HepG2 (cell line): ENCODE measurements around the gene TBC1D22A. TPM values are rescaled to one million over a fixed set of nuclear protein-coding genes. Genes with fewer than 3 reads are reported as not detected.

Experiments used
- BRCA1 ChIP-seq: sonication (generic); formaldehyde crosslinking; IDR thresholded peaks from 2 replicates; pipeline ENCODE4 v1.4.0; 2020; ENCODE audit warnings: missing genetic modification reagents
- BRF2 ChIP-seq: sonication (generic); formaldehyde crosslinking; IDR thresholded peaks from 2 replicates; pipeline ENCODE4 v1.8.1; 2022; ENCODE audit warnings: mild to moderate bottlenecking, missing genetic modification reagents
- GATAD2A ChIP-seq: IDR thresholded peaks from 2 replicates; pipeline ENCODE4 v1.6.1; 2016
- HES4 ChIP-seq: sonication (generic); formaldehyde crosslinking; IDR thresholded peaks from 2 replicates; pipeline ENCODE4 v1.9.0; 2021; ENCODE audit warnings: mild to moderate bottlenecking, missing genetic modification reagents, borderline replicate concordance
- TEAD3 ChIP-seq: optimal IDR thresholded peaks from 2 replicates; pipeline ENCODE3; 2016; ENCODE audit warnings: borderline replicate concordance
- ZBTB43 ChIP-seq: sonication (generic); formaldehyde crosslinking; conservative IDR thresholded peaks from 2 replicates; pipeline ENCODE4 v1.4.0; 2020; ENCODE audit warnings: missing genetic modification reagents
- ZNF263 ChIP-seq: sonication (generic); formaldehyde crosslinking; IDR thresholded peaks from 2 replicates; pipeline ENCODE4 v1.4.0; 2020; ENCODE audit warnings: missing genetic modification reagents
- ZNF280D ChIP-seq: sonication (generic); formaldehyde crosslinking; IDR thresholded peaks from 2 replicates; pipeline ENCODE4 v1.5.1; 2020; ENCODE audit warnings: mild to moderate bottlenecking, missing genetic modification reagents
- ZNF639 ChIP-seq: conservative IDR thresholded peaks from 2 replicates; pipeline ENCODE4 v1.6.1; 2018; ENCODE audit warnings: missing genetic modification reagents
- polyA plus RNA-seq, 8 experiments: library from polyadenylated mRNA; depleted of rRNA in 3 of 8; stranded (reverse) in 7 of 8; unstranded in 1 of 8; fragments of >200 nt; fragmentation: Illumina TruSeq in 4 of 8; extraction: Trizol in 4 of 8; gene quantifications; 2 replicates each; pipeline versions ENCODE4 v1.2.1 to v1.2.3, GENCODE V29; 2011 to 2016; ENCODE audit warnings: low read depth in 4 of 8, missing spikeins in 1 of 8, mixed read lengths in 1 of 8; ENCODE audit not compliant: insufficient read depth in 1 of 8
- total RNA-seq, 5 experiments: library from RNA; depleted of rRNA; stranded (reverse); fragments of >200 nt; fragmentation: Illumina TruSeq; extraction: Trizol; gene quantifications; 2 replicates each; pipeline ENCODE4 v1.2.3, GENCODE V29; 2016; ENCODE audit warnings: low read depth in 1 of 5

The TBC1D22A gene
- total and polyA plus RNA-seq, 2 of the 13 experiments (the other 11 are each of a cell fraction or from before 2014, with no cell fraction given), result 17.3 to 18.0 TPM

GRCh38 chr22:47074105-47074504 is 311.7 kb downstream of the TBC1D22A start (continued):
- TF ChIP-seq ZNF639 (CRISPR knock-in tag), result no peak
- no peak for TF ChIP-seq BRCA1 (CRISPR knock-in tag)
- TF ChIP-seq TEAD3 (CRISPR knock-in tag), result no peak
- TF ChIP-seq ZNF263 (CRISPR knock-in tag), result no peak
- TF ChIP-seq BRF2 (CRISPR knock-in tag), result no peak
- TF ChIP-seq ZNF280D (CRISPR knock-in tag), result no peak
- TF ChIP-seq GATAD2A (CRISPR knock-in tag), result no peak
- TF ChIP-seq ZBTB43, result no peak
- no peak for TF ChIP-seq HES4 (CRISPR knock-in tag)
